ENCODE measurements around the gene INTS11.

The INTS11 gene

GRCh38 chr1:1300352-1300739 is 24.1 kb downstream of the INTS11 start:
- Histone ChIP-seq H3K27me3 (no peaks in the 10 kb centered on the region), H3K4me3 (no peak overlapping the region), H3K36me3 (peaks cover 3 to 46% (median 18%) of the 10 kb centered on the region in 3 donors), H3K9me3 (no peaks in the 10 kb centered on the region), H3K4me1 (peaks cover 0 to 18% (median 15%) of the 10 kb centered on the region in 4 donors), H3K27ac (no peak overlapping the region)
- DNase-seq, result no peak
- intact Hi-C loops (cut with DNase I; ENCODE audit: low total_unique reads), result no loop called here
- TF ChIP-seq, protein P1, sequence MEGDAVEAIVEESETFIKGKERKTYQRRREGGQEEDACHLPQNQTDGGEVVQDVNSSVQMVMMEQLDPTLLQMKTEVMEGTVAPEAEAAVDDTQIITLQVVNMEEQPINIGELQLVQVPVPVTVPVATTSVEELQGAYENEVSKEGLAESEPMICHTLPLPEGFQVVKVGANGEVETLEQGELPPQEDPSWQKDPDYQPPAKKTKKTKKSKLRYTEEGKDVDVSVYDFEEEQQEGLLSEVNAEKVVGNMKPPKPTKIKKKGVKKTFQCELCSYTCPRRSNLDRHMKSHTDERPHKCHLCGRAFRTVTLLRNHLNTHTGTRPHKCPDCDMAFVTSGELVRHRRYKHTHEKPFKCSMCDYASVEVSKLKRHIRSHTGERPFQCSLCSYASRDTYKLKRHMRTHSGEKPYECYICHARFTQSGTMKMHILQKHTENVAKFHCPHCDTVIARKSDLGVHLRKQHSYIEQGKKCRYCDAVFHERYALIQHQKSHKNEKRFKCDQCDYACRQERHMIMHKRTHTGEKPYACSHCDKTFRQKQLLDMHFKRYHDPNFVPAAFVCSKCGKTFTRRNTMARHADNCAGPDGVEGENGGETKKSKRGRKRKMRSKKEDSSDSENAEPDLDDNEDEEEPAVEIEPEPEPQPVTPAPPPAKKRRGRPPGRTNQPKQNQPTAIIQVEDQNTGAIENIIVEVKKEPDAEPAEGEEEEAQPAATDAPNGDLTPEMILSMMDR (IDR thresholded peaks at IDR 0.05), result no peak

DNA sequence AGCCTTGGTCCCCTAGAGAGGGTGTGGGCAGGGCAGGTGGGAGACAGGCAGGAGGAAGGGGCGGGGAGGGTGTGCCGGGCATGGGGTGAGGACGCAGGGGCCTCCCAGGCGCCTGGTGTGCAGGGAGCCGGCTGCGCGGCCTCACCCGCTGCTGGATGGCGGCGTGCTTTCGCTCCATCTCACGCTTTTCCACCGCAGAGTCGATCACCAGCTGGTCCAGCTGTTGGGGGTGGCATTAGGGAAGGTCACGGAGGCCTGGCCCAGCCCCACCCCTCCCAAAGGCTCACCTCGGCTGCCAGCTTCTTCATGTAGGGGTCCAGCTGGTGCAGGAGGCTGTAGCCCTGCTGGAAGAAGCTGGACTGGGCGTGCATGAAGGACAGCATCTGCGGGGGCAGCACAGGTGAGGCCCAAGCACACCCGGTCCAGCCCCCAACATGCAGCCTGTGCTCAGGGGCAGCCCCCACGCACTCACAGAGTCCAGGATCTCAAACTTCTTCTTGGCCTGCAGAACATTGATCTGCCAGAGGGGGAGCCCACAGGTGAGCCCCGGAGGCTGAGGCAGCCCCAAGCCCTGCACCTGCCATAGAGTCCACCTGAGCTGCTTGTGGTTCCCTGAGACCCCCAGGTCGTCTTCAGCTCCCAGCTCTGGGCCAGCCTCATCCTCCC is 24.6 kb downstream of the INTS11 start:
- no peaks in the 10 kb centered on the region for H3K27me3 ChIP-seq
- TF ChIP-seq, protein P1 (IDR thresholded peaks at IDR 0.05), result no peak
- no peaks in the 10 kb centered on the region for H3K9me3 ChIP-seq
- no peak overlapping the region for H3K27ac ChIP-seq
- H3K36me3 ChIP-seq, result peaks cover 3 to 51% (median 22%) of the 10 kb centered on the region in 3 donors
- intact Hi-C loops (cut with DNase I; ENCODE audit: low total_unique reads), result no loop called here
- no peak for DNase-seq
- H3K4me1 ChIP-seq, result peaks cover 0 to 13% (median 10%) of the 10 kb centered on the region in 4 donors
- no peak overlapping the region for H3K4me3 ChIP-seq

GRCh38 chr1:1298861-1299685 is 25.4 kb downstream of the INTS11 start:
- DNase-seq, result no peak
- Histone ChIP-seq H3K4me3 (no peak overlapping the region), H3K36me3 (peaks cover 3 to 59% (median 28%) of the 10 kb centered on the region in 3 donors), H3K9me3 (no peaks in the 10 kb centered on the region), H3K4me1 (peaks cover 0 to 5% (median 2%) of the 10 kb centered on the region in 4 donors), H3K27ac (no peak overlapping the region), H3K27me3 (no peaks in the 10 kb centered on the region)
- TF ChIP-seq, protein P1 (IDR thresholded peaks at IDR 0.05), result no peak
- intact Hi-C loops (cut with DNase I; ENCODE audit: low total_unique reads), result no loop called here

GRCh38 chr1:1297802-1298424 is 26.5 kb downstream of the INTS11 start:
- Histone ChIP-seq H3K27ac (no peak overlapping the region), H3K9me3 (no peaks in the 10 kb centered on the region), H3K4me1 (no peaks in the 10 kb centered on the region), H3K36me3 (peaks cover 3 to 68% (median 28%) of the 10 kb centered on the region in 3 donors), H3K4me3 (no peak overlapping the region), H3K27me3 (no peaks in the 10 kb centered on the region)
- intact Hi-C loops (cut with DNase I; ENCODE audit: low total_unique reads), result no loop called here
- DNase-seq, result no peak
- TF ChIP-seq, protein P1 (IDR thresholded peaks at IDR 0.05), result no peak

GRCh38 chr1:1296070-1297061 is 28.1 kb downstream of the INTS11 start:
- H3K9me3 ChIP-seq, result no peaks in the 10 kb centered on the region
- H3K27ac ChIP-seq, result no peak overlapping the region
- H3K27me3 ChIP-seq, result peaks cover 0 to 3% of the 10 kb centered on the region in 2 donors
- H3K36me3 ChIP-seq, result peaks cover 3 to 68% (median 28%) of the 10 kb centered on the region in 3 donors
- peaks cover 0 to 11% (median 1%) of the 10 kb centered on the region in 4 donors for H3K4me1 ChIP-seq
- DNase-seq, result no peak
- H3K4me3 ChIP-seq, result no peak overlapping the region
- TF ChIP-seq, protein P1 (IDR thresholded peaks at IDR 0.05), result no peak
- intact Hi-C loops (cut with DNase I; ENCODE audit: low total_unique reads), result no loop called here
